Loucy (cell line): ENCODE results near the gene DOC2A.

Experiments
- H2AFZ ChIP-seq: fragments of 200-600 bp; sonication (generic); 2 replicates; pipeline ENCODE4 v1.6.0; 2016; ENCODE audit warnings: antibody characterized with exemption, mild to moderate bottlenecking, low read length, moderate library complexity
- H3F3A ChIP-seq: fragments of 200-600 bp; 2 replicates; pipeline ENCODE4 v1.6.0; 2016; ENCODE audit warnings: antibody characterized with exemption, low read depth, mild to moderate bottlenecking
- H3K27me3 ChIP-seq: fragments of 200-600 bp; sonication (generic); 2 replicates; pipeline ENCODE4 v1.6.1; 2014; ENCODE audit warnings: low read length, mild to moderate bottlenecking; ENCODE audit not compliant: insufficient read depth, poor library complexity, severe bottlenecking
- H3K36me3 ChIP-seq: fragments of 200-600 bp; sonication (generic); 2 replicates; pipeline ENCODE4 v1.6.1; 2016; ENCODE audit warnings: low read length; ENCODE audit not compliant: insufficient read depth
- H3K4me1 ChIP-seq: fragments of 200-600 bp; sonication (generic); 2 replicates; pipeline ENCODE4 v1.5.1; 2014; ENCODE audit warnings: low read length, mild to moderate bottlenecking; ENCODE audit not compliant: insufficient read depth, poor library complexity, severe bottlenecking
- H3K4me2 ChIP-seq: fragments of 200-600 bp; sonication (generic); 2 replicates; pipeline ENCODE4 v1.6.0; 2014; ENCODE audit warnings: antibody characterized with exemption, low read length, low read depth, mild to moderate bottlenecking; ENCODE audit not compliant: poor library complexity, severe bottlenecking
- H3K4me3 ChIP-seq: fragments of 200-600 bp; sonication (generic); 2 replicates; pipeline ENCODE4 v1.5.1; 2014; ENCODE audit warnings: low read length, mild to moderate bottlenecking, mixed read lengths; ENCODE audit not compliant: poor library complexity, severe bottlenecking
- H3K79me2 ChIP-seq: fragments of 200-600 bp; sonication (generic); 2 replicates; pipeline ENCODE4 v1.6.1; 2014; ENCODE audit warnings: low read length; ENCODE audit not compliant: insufficient read depth
- H3K9ac ChIP-seq: fragments of 200-600 bp; sonication (generic); 2 replicates; pipeline ENCODE4 v1.6.0; 2014; ENCODE audit warnings: mild to moderate bottlenecking, low read depth, low read length, moderate library complexity; ENCODE audit not compliant: poor library complexity, severe bottlenecking
- H3K9me2 ChIP-seq: fragments of 200-600 bp; sonication (generic); replicated peaks from 2 replicates; pipeline ENCODE4 v1.6.1; 2016; ENCODE audit warnings: low read depth, low read length, mixed read lengths
- H3K9me3 ChIP-seq: fragments of 200-600 bp; sonication (generic); 2 replicates; pipeline ENCODE4 v1.6.1; 2014; ENCODE audit warnings: mild to moderate bottlenecking, antibody characterized with exemption, low read length, low read depth; ENCODE audit not compliant: insufficient read depth
- H4K20me1 ChIP-seq: fragments of 200-600 bp; sonication (generic); 2 replicates; pipeline ENCODE4 v1.6.0; 2014; ENCODE audit warnings: antibody characterized with exemption, low read length, mild to moderate bottlenecking; ENCODE audit not compliant: insufficient read depth, poor library complexity, severe bottlenecking
- CTCF ChIP-seq: fragments of 200-600 bp; sonication (generic); conservative IDR thresholded peaks from 2 replicates; pipeline ENCODE4 v1.5.1; 2014; ENCODE audit warnings: mild to moderate bottlenecking, antibody characterized with exemption, low read length
- EZH2phosphoT487 ChIP-seq: fragments of 200-600 bp; IDR thresholded peaks from 2 replicates; pipeline ENCODE4 v1.6.1; 2018; ENCODE audit warnings: antibody characterized with exemption, mild to moderate bottlenecking, moderate library complexity, borderline replicate concordance

The DOC2A gene

DNA sequence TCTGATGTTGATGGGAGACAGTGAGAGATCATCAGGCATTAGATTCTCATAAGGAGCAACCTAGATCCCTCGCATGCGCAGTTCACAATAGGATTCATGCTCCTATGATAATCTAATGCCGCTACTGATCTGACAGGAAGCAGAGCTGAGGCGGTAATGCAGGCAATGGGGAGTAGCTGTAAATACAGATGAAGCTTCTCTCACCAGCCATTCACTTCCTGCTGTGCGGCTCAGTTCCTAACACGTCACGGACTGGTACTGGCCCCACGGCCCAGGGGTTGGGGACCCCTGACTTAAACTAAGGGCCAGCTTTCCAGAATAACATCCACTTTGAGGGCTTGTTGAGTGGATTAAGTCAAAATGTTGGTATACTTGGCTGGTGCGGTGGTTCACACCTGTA is 51.5 kb downstream of the DOC2A start:
- Histone ChIP-seq H3K4me1 (peaks cover 19% of the 10 kb centered on the region), H3K9me3 (no peaks in the 10 kb centered on the region), H4K20me1 (no peaks in the 10 kb centered on the region), H3K9me2 (no peaks in the 10 kb centered on the region), H3K9ac (no peak overlapping the region), H3K79me2 (peaks cover 6% of the 10 kb centered on the region), H3K4me2 (no peak overlapping the region), H3F3A (no peaks in the 10 kb centered on the region), H3K27me3 (no peaks in the 10 kb centered on the region), H3K4me3 (no peak overlapping the region), H3K36me3 (no peaks in the 10 kb centered on the region), H2AFZ (no peak overlapping the region)
- TF ChIP-seq EZH2phosphoT487 = no peak
- no peak for TF ChIP-seq CTCF

GRCh38 chr16:29958756-29959155 is 52.1 kb downstream of the DOC2A start:
- Histone ChIP-seq H3K79me2 (peaks cover 6% of the 10 kb centered on the region), H3K9me2 (no peaks in the 10 kb centered on the region), H3K4me3 (no peak overlapping the region), H3K27me3 (no peaks in the 10 kb centered on the region), H3K9me3 (no peaks in the 10 kb centered on the region), H4K20me1 (no peaks in the 10 kb centered on the region), H3K9ac (no peak overlapping the region), H2AFZ (no peak overlapping the region), H3K4me1 (peaks cover 19% of the 10 kb centered on the region), H3F3A (no peaks in the 10 kb centered on the region), H3K36me3 (no peaks in the 10 kb centered on the region), H3K4me2 (no peak overlapping the region)
- TF ChIP-seq CTCF (no peak), EZH2phosphoT487 (no peak)
